ENCODE results near the gene ALG2.

ALG2 gene

DNA sequence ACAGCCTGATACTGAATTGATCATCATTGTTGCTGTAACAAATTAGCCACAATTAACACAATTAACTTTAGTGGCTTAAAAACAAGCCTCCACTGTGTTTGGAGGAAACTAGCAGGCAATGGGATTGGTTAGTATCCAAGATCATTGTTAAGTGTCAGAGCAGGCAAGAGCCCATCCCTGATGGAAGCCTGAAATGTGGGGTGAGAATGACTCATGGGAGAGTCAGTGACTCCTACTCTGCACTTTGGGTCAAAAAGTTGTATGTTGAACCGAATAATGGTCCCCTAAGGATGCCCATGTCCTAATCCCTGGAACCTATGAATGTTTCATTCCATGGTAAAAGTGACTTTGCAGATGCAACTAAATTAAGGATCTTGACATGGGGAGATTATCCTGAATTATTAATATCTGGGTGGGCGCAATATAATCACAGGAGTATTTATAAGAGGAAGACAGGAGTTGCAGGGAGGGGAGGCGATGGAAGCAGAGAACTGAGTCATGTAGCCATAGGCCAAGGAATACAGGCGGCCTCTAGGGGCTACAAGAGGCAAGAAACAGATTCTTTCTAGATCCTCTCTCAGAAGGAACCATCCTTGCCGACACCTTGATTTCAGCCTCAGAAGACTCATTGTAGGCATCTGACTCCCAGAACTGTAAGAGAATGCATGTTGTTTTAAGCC is 28.8 kb downstream of the ALG2 start:
- DNase-seq (ENCODE audit: low read depth in 2 of 2) = no peak

DNA sequence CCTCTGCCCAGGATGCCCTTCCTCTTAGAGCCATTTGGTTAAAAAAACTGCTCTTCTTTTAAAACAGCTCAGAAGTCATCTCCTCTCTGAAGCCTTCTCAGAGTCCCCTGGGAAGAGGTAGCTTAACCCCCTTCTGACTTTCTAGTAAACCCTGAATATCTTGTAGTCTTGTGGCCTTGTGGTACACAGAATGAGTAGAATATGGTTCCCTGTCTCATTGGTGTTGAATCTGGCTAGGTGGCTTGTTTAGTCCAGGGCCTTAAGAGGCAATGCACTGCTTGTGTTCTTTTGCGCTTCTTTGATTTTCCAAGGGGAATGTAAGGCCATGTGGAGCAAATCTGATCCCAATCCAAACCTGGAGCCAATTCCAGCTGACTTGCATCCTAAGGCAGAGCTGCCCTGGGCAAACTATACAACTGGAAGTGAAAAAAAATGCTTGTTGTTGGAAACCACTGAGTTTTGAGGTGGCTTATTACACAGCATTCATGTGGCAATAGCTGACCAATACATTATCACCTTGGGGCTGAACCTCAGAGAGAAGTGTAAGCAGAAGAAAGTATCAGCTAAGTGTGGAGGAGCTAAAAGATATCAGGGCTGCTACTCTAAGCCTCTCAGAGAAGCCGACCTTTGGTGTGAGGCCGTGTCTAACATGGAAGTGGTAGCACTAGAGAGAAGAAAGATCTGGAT is 31.0 kb downstream of the ALG2 start:
- no peak for DNase-seq (ENCODE audit: low read depth in 2 of 2)

DNA sequence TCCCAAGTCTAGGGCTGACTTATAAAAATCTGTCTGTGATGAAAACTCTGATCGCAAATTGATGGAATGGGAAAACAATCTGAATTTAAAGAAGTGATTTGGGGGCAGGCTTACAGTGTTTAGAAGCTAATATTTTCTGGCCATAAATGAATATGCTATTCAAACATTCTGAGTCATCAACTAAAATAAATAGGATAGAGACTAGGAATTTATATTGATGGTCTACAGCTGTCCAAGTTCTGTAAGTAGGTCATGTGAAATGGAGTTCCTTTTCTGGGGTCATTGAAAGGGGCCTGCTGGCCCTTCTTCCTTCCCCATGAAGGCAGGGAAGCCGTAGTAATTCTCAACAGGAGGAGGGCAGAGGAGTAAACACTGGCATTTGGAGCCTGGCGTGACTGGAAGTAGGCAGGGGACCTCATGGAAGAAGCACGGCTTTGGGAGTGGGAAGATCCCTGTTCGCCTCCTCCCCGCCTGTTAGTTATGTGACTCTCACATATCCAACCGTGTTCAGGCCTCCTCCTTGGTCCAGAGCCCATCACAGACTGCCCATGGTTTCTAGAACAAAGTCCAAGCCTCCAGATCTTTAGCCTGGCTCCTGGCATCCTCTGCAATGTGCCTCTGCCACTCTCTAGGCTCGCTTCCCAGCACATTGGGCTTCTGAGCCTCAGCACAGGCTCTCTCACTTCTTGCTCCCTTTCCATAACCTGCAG is 31.7 kb downstream of the ALG2 start:
- no peak for DNase-seq (ENCODE audit: low read depth in 2 of 2)

- no peak for DNase-seq (ENCODE audit: low read depth in 2 of 2)
These were observed 32.6 kb downstream of the ALG2 start for GRCh38 chr9:99189186-99189585.

DNA sequence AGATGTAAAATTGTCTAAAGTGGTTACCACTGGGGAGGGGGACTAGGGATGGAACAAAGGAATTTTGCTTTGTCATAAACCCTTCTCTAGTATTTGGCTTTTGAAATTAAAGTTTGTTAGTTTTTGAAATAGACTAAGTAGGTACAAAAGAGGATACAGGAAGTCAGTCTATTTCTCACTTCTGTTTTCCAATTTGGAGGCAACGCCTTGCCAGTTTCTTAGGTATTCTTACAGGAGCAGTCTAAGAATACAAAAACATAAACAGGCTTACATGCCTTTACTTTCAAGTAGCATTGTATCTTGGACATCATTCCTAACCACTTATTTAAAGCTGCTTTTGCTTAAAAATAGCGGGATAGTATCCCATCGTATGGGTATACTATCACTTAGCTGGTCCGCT is 34.4 kb downstream of the ALG2 start:
- no peak for DNase-seq (ENCODE audit: low read depth in 2 of 2)

DNA sequence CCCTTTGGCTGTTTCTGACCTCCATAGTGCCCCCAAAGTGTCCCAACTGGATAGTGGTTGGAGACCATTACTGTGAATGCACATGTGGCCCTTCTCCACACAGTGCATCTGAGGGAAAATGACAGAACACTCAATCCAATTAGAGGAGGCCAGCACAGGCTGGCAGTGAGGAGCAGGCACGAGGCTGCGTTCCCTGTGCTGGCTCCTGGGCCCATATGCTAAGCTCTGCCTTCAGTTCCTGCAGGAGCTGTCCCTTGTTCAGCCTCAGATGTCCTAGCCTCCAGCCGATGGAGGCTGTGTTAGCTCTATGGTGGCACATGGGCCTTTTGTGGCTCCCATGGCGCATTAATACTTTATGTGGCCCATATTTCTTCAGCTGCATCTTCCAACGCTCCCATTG is 35.8 kb downstream of the ALG2 start:
- no peak for DNase-seq (ENCODE audit: low read depth in 2 of 2)

- DNase-seq (ENCODE audit: low read depth in 2 of 2) = no peak
These were observed 36.5 kb downstream of the ALG2 start for GRCh38 chr9:99185348-99185632.

- peak; percentile 62 to 73 for DNase-seq (ENCODE audit: low read depth in 2 of 2)
These were observed 37.0 kb downstream of the ALG2 start for GRCh38 chr9:99184475-99185347.

GRCh38 chr9:99184110-99184474 is 37.6 kb downstream of the ALG2 start:
- DNase-seq (ENCODE audit: low read depth in 2 of 2) = no peak

GRCh38 chr9:99183616-99184015 is 38.1 kb downstream of the ALG2 start:
- DNase-seq (ENCODE audit: low read depth in 2 of 2) = no peak

DNA sequence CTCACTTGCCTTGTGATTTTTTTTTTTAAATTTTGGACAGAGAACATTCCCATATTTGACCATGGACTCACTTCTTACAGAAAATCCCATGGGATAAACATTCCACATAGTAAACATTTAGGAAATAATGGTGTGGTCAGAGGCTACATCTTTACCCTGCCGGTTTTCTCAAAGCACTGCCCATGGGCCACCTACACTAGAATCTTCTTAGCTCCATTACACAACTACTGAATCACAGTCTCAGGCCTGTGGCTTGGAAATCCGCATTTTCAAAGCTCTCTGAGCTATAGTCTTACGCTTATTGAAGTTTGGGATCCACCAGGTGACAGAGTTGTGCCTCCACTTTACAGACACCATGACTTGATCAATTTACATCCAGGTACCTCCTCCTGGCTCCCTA is 39.4 kb downstream of the ALG2 start:
- no peak for DNase-seq (ENCODE audit: low read depth in 2 of 2)

DNA sequence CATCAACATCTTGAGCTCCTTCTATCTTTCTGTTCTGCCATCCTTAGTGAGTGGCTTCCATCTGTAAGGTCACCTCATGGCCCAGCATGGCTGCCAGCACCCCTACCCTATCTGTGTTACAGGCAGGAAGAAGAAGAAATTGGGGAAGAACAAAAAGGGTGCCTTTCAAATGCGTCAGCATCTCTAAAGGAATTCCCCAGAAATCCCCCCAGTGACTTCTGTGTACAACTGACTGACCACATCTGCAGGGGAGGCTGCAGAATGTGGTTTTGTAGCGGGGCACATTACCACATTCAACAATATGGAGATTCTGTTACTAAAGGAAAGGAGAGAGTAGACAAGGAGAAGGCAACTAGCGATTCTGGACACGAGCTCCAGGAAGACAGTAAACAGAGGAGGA is 40.1 kb downstream of the ALG2 start:
- no peak for DNase-seq (ENCODE audit: low read depth in 2 of 2)

GRCh38 chr9:99181206-99181605 is 40.5 kb downstream of the ALG2 start:
- DNase-seq (ENCODE audit: low read depth in 2 of 2) = no peak

DNA sequence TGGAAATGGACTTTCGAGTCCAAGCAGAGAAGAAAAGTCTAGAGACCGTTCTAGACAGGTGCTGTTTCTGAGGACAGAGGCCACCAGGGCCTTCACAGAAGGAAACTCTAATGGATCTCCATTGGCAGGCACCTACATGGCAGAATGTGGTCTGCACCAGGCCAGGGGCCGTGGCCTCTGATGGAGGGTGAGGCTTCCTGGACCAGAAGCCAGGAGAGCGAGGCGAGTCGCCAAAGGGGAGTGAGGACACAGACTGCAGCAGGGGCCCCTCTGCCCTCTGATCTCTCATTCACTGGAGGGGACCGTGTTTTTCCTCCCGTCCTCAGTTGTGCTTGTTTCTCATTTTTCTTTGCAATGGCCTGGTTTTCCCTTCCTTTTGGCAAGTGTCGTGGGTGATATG is 41.1 kb downstream of the ALG2 start:
- no peak for DNase-seq (ENCODE audit: low read depth in 2 of 2)

DNA sequence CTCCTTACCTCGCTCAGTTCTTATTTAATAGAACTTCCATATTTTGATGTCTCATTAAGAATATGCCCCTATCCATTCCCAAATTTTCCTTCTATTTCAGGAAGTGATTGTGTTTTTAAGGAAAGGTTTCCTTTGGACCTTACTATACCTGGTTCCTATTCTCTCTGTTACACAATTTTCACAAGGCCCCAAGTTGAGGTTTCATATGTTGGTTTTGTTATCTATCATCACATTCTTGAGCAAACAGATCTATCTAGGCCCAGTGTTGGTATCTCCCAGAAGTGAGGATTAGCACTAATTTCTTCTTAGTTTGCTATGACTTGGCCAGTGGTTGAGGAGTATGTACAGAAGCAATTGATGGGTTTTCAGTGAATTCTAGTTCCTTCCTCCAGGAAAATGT is 41.5 kb downstream of the ALG2 start:
- DNase-seq (ENCODE audit: low read depth in 2 of 2) = no peak

- DNase-seq (ENCODE audit: low read depth in 2 of 2) = no peak
These were observed 42.5 kb downstream of the ALG2 start for GRCh38 chr9:99178912-99179872.

DNA sequence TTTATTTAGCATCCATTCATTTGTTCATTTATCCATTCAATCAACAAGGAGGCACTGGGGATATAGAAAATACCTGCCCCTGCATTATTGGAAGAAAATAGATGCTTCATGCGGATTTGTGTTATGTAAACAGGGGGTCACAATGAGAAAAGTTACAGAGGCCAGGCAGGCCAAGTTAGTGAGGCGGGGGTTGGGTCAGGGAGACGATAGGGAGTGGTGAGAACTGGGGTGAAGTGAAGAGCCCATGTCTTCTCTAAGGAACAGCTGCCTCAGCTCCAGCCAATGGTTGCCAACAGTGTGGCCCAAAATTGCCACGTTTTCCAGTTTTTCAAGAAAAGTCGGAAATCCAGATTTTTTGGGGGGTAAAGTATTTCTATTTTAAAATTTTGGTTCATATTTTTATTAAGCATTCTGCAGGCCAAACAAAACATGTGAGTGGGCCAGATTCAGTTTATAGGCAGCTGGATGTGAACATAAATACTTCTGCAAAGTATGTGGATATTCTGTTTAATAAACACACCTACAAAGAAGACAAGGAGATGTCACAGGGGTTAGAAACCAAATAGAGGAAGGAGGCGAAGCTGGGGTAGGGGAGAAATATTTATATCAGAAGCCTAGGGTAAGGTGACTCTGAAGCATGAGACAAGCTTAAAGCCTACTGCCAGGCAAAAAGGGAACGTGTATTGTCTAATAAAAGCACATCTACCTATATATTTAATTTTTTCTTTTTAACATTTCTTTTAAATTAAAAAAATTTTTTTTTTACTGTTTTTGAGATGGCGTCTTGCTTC is 44.0 kb downstream of the ALG2 start:
- DNase-seq (ENCODE audit: low read depth in 2 of 2) = no peak

GRCh38 chr9:99176527-99177013 is 45.2 kb downstream of the ALG2 start:
- DNase-seq (ENCODE audit: low read depth in 2 of 2) = no peak

DNA sequence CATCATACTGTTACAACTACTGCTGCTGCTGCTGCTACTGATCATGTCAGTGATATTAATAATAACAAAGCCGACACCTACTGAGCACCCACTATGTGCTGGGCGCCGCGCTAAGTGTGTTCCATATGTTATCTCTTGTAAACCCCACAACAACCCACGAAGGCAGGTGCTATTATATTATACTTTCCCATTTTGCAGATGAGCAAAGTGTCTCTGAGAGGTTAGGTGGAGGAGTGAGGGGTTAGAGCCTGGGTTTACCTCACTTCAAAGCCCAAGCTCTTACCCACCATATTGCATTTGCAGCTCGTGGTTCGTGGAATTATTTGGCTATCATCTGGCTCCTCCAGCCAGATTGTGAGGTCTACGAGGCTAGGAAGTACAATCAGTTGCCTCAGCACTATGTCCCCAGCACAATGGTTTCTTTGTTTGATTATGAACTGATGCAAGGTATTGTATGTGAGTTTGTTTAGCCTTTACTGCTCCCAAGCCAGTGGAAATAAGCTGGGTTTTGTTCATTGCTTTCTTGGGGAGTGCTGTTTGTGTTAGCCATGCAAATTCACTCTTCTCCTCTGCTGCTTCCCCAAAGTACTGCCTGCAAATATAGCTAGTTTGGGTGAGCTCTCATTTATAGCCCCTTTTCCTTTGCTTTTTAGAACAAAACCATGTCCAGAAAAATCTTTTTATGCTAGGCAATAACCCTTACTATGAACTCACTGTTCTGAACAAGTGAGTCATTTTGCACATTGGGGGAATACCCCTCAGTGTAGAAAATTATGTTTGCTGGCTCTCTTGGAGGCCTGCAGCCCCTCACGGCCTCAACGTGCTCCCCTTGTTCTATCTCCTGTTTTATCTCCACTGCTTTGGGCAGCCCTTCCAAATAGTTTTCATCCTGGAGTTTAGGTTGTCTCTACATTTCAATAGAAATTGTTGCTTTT is 47.9 kb downstream of the ALG2 start:
- no peak for DNase-seq (ENCODE audit: low read depth in 2 of 2)
